GM12878 (cell line): Measurements from ENCODE around the gene MAST4. TPM values are rescaled to one million over a fixed set of nuclear protein-coding genes. Genes with fewer than 3 reads are reported as not detected.

ENCODE experiments used
- ATAC-seq: fragments of 200-7000 bp; cut with Tn5 transposase; 3 replicates; pipeline ENCODE4 v1.9.1; 2020; ENCODE audit warnings: mild to moderate bottlenecking, moderate library complexity
- BruUV-seq: library from RNA; stranded (reverse); fragments of 400-500 nt; replicated peaks from 2 replicates; lab custom pipeline; 2021; lab: Mats Ljungman, UMichigan
- CTCF ChIA-PET: fragments of 300-600 bp; sonication (Branson Sonifier 250); formaldehyde crosslinking; extraction: SDS; loops from one replicate; lab custom pipeline; 2021; ENCODE audit warnings: inconsistent platforms; lab: Yijun Ruan, JAX
- POLR2A ChIA-PET: fragments of 350-600 bp; formaldehyde crosslinking; extraction: SDS; loops from one replicate; lab custom pipeline; 2021; ENCODE audit warnings: inconsistent platforms; lab: Charles Lee
- RAD21 ChIA-PET: fragments of 300-600 bp; sonication (Branson Sonifier 250); formaldehyde crosslinking; loops from one replicate; lab custom pipeline; 2023; ENCODE audit warnings: antibody characterized with exemption; ENCODE audit not compliant: unreplicated experiment; lab: Charles Lee
- SMC1A ChIA-PET: fragments of 300-600 bp; sonication (Branson Sonifier 250); formaldehyde crosslinking; loops from one replicate; lab custom pipeline; 2023; ENCODE audit not compliant: unreplicated experiment, uncharacterized antibody; lab: Charles Lee
- DNase-seq: peaks from one replicate; pipeline ENCODE4 v3.0.0-alpha.2; 2011; ENCODE audit warnings: low read depth, low spot score
- FAIRE-seq: peaks from 3 replicates; lab custom pipeline; 2011; peaks lifted over from hg19 to GRCh38; lab: Jason Lieb, UNC
- H2AFZ ChIP-seq: 2 replicates; pipeline ENCODE4 v1.6.0; 2011; ENCODE audit warnings: low read depth, low read length, control low read depth; ENCODE audit not compliant: control insufficient read depth
- H3K27ac ChIP-seq: 2 replicates; pipeline ENCODE4 v1.5.1; 2011; ENCODE audit warnings: control low read depth; ENCODE audit not compliant: control insufficient read depth, insufficient read depth
- H3K27me3 ChIP-seq, 2 experiments: replicated peaks in 1 of 2; 2 replicates each; pipeline versions ENCODE4 v1.6.0 to v1.6.1; 2011; ENCODE audit warnings: low read length in 1 of 2; ENCODE audit not compliant: control insufficient read depth in 2 of 2, insufficient read depth in 2 of 2
- H3K36me3 ChIP-seq, 2 experiments: 2 replicates each; pipeline ENCODE4 v1.5.1; 2011; ENCODE audit warnings: low read length in 1 of 2; ENCODE audit not compliant: control insufficient read depth in 2 of 2, insufficient read depth in 2 of 2
- H3K4me1 ChIP-seq: 2 replicates; pipeline ENCODE4 v1.6.1; 2011; ENCODE audit warnings: mild to moderate bottlenecking, low read length, moderate library complexity, mixed read lengths; ENCODE audit not compliant: control insufficient read depth, insufficient read depth
- H3K4me2 ChIP-seq: 2 replicates; pipeline ENCODE4 v1.6.0; 2011; ENCODE audit warnings: control low read depth; ENCODE audit not compliant: control insufficient read depth, insufficient read depth
- H3K4me3 ChIP-seq: fragments of 200-600 bp; sonication (generic); 2 replicates; pipeline ENCODE4 v1.5.1; 2016
- H3K79me2 ChIP-seq: 2 replicates; pipeline ENCODE4 v1.6.0; 2011; ENCODE audit warnings: low read length; ENCODE audit not compliant: control insufficient read depth, insufficient read depth
- H3K9ac ChIP-seq: 2 replicates; pipeline ENCODE4 v1.8.0; 2011; ENCODE audit warnings: low read length, control low read depth, mixed read lengths; ENCODE audit not compliant: control insufficient read depth, insufficient read depth
- H3K9me3 ChIP-seq: replicated peaks from 3 replicates; pipeline ENCODE4 v1.5.1; 2011; ENCODE audit warnings: mild to moderate bottlenecking, low read length; ENCODE audit not compliant: control insufficient read depth, insufficient read depth
- H4K20me1 ChIP-seq: 2 replicates; pipeline ENCODE4 v1.6.0; 2011; ENCODE audit not compliant: control insufficient read depth, insufficient read depth
- CEBPB ChIP-seq, 2 experiments: fragments of 150-350 bp in 1 of 2; IDR thresholded peaks; 2 replicates each; pipeline ENCODE4 v1.6.1; 2012 to 2014; ENCODE audit warnings: low read depth in 2 of 2, low read length in 2 of 2, borderline replicate concordance in 1 of 2, inconsistent platforms in 1 of 2
- ETV6 ChIP-seq, 2 experiments: fragments of 450-650 bp in 1 of 2; IDR thresholded peaks in 1 of 2; conservative IDR thresholded peaks in 1 of 2; 2 replicates each; pipeline ENCODE4 v1.6.1; 2014; ENCODE audit warnings: antibody characterized with exemption in 1 of 2, borderline replicate concordance in 1 of 2, low read depth in 1 of 2, mild to moderate bottlenecking in 1 of 2, moderate library complexity in 1 of 2
- FOS ChIP-seq: IDR thresholded peaks from 3 replicates; pipeline ENCODE4 v1.6.1; 2011; ENCODE audit warnings: borderline replicate concordance; ENCODE audit not compliant: insufficient read length; ENCODE audit errors: extremely low read depth
- HDAC6 ChIP-seq: fragments of 200-600 bp; sonication (generic); IDR thresholded peaks from one replicate; pipeline ENCODE4 v1.8.0; 2017; ENCODE audit warnings: antibody characterized with exemption; ENCODE audit not compliant: unreplicated experiment
- LARP7 ChIP-seq: fragments of 450-650 bp; IDR thresholded peaks from 2 replicates; pipeline ENCODE4 v1.6.1; 2017; ENCODE audit warnings: mild to moderate bottlenecking
- MXI1 ChIP-seq: fragments of 150-350 bp; IDR thresholded peaks from 2 replicates; pipeline ENCODE4 v1.6.1; 2011; ENCODE audit warnings: low read depth, mild to moderate bottlenecking, inconsistent platforms, low read length, improper control_type of control experiment
- NFIC ChIP-seq: IDR thresholded peaks from 2 replicates; pipeline ENCODE4 v1.6.1; 2012; ENCODE audit warnings: low read depth, mild to moderate bottlenecking, inconsistent platforms, low read length, moderate library complexity
- NR2F1 ChIP-seq: fragments of 450-650 bp; conservative IDR thresholded peaks from 2 replicates; pipeline ENCODE4 v1.6.1; 2017; ENCODE audit warnings: mild to moderate bottlenecking
- RUNX3 ChIP-seq: IDR thresholded peaks from 2 replicates; pipeline ENCODE4 v1.6.1; 2012; ENCODE audit warnings: low read length, inconsistent platforms
- TARDBP ChIP-seq: IDR thresholded peaks from 2 replicates; pipeline ENCODE4 v1.6.1; 2016; ENCODE audit warnings: borderline replicate concordance
- TBL1XR1 ChIP-seq: IDR thresholded peaks from 2 replicates; pipeline ENCODE4 v1.6.1; 2012; ENCODE audit warnings: low read depth, low read length, improper control_type of control experiment
- WGBS: methylation state at CpG from one replicate; pipeline ENCODE4 v1.1.6; 2016; ENCODE audit warnings: low lambda C conversion rate; ENCODE audit not compliant: insufficient replicate concordance, insufficient coverage; ENCODE audit errors: missing lambda C conversion rate; 5-methylcytosine and 5-hydroxymethylcytosine counted together
- in situ Hi-C: fragments of 300-500 bp; cut with MboI; formaldehyde crosslinking; loops from 9 replicates; pipeline ENCODE4 v1.14.3; 2018; ENCODE audit warnings: mixed read lengths
- intact Hi-C: fragments of 100-400 bp; cut with micrococcal nuclease; formaldehyde crosslinking; loops from one replicate; pipeline ENCODE4 v1.14.2; 2022; ENCODE audit not compliant: unreplicated experiment
- polyA plus RNA-seq, 11 experiments: library from polyadenylated mRNA; depleted of rRNA in 4 of 11; unstranded in 6 of 11; stranded (reverse) in 5 of 11; fragments of >200 nt; fragmentation: Nextera tagmentation in 4 of 11; fragmentation: Illumina TruSeq in 1 of 11; extraction: Ambion mirVana in 4 of 11; extraction: Trizol in 1 of 11; gene quantifications; 1 replicate in 1 of 11; 2 replicates in 10 of 11; pipeline versions ENCODE4 v1.2.1 to v1.2.3, GENCODE V29; 2011 to 2016; ENCODE audit warnings: inconsistent platforms in 2 of 11, missing spikeins in 2 of 11, low read depth in 1 of 11
- total RNA-seq, 4 experiments: library from RNA; depleted of rRNA in 3 of 4; stranded (reverse); fragments of >200 nt in 3 of 4; fragmentation: Illumina TruSeq in 1 of 4; extraction: Trizol in 1 of 4; gene quantifications; 2 replicates each; pipeline versions ENCODE4 v1.2.1 to v1.2.3, GENCODE V29; 2013 to 2021
- TF ChIP-seq, protein P1 (sequence below): IDR thresholded peaks from 2 replicates; pipeline ENCODE4 v1.6.1; 2011; ENCODE audit warnings: borderline replicate concordance, low read depth, mild to moderate bottlenecking, moderate library complexity, mixed read lengths, low read length; ENCODE audit not compliant: insufficient read depth; ENCODE audit errors: extremely low read length
- TF ChIP-seq, protein P2 (sequence below): fragments of 450-650 bp; IDR thresholded peaks from 2 replicates; pipeline ENCODE4 v1.6.1; 2016; ENCODE audit warnings: mild to moderate bottlenecking
- TF ChIP-seq, protein P3 (sequence below): fragments of 450-650 bp; IDR thresholded peaks from 2 replicates; pipeline ENCODE4 v1.6.1; 2017; ENCODE audit warnings: mild to moderate bottlenecking
- TF ChIP-seq, protein P4 (sequence below): fragments of 150-350 bp; IDR thresholded peaks from 2 replicates; pipeline ENCODE4 v1.6.1; 2016; ENCODE audit warnings: low read depth, low read length

MAST4 gene
- total and polyA plus RNA-seq, 10 of the 15 experiments (the other 5 are each of a cell fraction or from before 2014, with no cell fraction given), result 0.02 to 1.6 (median 0.29) TPM; not detected in 1

DNA sequence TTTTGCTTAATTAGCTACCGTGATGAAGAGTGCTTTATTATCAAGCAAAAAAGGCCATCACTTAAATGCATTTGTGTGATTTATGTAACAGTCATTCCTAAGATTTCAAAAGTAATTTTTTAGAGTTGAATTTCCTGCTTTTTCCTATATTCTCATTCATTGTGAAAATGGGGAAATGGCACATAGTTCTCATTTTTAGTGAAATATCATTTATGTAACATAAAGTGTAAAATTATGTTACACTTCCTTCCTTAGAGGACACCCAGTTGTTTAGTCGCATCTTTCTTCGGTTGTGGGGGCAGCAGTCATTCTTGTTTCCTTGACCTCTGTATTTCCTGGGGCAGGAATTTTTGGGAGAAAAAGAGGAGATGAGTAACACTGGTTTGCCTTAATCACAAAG lies 142.8 kb downstream of the MAST4 start:
- in situ Hi-C loops (no loop called here), intact Hi-C loops (no loop called here)
- FAIRE-seq (no peak), DNase-seq (no peak), ATAC-seq (no peak)
- no peaks in the 10 kb centered on the region for H3K9me3 ChIP-seq
- H3K4me1 ChIP-seq, result no peaks in the 10 kb centered on the region
- no peak overlapping the region for H3K27ac ChIP-seq
- TF ChIP-seq HDAC6, result no peak
- TF ChIP-seq NR2F1, result no peak
- TF ChIP-seq CEBPB (IDR thresholded peaks at IDR 0.05; ENCODE audit: borderline replicate concordance in 1 of 2, low read depth in 2 of 2, low read length in 2 of 2), result no peak
- no peak for TF ChIP-seq MXI1
- TF ChIP-seq FOS, result no peak
- TF ChIP-seq LARP7, result no peak
- TF ChIP-seq, protein P1, sequence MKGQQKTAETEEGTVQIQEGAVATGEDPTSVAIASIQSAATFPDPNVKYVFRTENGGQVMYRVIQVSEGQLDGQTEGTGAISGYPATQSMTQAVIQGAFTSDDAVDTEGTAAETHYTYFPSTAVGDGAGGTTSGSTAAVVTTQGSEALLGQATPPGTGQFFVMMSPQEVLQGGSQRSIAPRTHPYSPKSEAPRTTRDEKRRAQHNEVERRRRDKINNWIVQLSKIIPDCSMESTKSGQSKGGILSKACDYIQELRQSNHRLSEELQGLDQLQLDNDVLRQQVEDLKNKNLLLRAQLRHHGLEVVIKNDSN, result no peak
- no peak for TF ChIP-seq TBL1XR1
- TF ChIP-seq TARDBP, result no peak
- no peak for TF ChIP-seq RUNX3
- TF ChIP-seq ETV6 (conservative IDR thresholded peaks at IDR 0.05 in 1 of 2, IDR thresholded peaks at IDR 0.05 in 1 of 2; ENCODE audit: borderline replicate concordance in 1 of 2, low read depth in 1 of 2), result no peak
- TF ChIP-seq, protein P2, sequence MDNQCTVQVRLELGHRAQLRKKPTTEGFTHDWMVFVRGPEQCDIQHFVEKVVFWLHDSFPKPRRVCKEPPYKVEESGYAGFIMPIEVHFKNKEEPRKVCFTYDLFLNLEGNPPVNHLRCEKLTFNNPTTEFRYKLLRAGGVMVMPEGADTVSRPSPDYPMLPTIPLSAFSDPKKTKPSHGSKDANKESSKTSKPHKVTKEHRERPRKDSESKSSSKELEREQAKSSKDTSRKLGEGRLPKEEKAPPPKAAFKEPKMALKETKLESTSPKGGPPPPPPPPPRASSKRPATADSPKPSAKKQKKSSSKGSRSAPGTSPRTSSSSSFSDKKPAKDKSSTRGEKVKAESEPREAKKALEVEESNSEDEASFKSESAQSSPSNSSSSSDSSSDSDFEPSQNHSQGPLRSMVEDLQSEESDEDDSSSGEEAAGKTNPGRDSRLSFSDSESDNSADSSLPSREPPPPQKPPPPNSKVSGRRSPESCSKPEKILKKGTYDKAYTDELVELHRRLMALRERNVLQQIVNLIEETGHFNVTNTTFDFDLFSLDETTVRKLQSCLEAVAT, result no peak
- TF ChIP-seq, protein P3, sequence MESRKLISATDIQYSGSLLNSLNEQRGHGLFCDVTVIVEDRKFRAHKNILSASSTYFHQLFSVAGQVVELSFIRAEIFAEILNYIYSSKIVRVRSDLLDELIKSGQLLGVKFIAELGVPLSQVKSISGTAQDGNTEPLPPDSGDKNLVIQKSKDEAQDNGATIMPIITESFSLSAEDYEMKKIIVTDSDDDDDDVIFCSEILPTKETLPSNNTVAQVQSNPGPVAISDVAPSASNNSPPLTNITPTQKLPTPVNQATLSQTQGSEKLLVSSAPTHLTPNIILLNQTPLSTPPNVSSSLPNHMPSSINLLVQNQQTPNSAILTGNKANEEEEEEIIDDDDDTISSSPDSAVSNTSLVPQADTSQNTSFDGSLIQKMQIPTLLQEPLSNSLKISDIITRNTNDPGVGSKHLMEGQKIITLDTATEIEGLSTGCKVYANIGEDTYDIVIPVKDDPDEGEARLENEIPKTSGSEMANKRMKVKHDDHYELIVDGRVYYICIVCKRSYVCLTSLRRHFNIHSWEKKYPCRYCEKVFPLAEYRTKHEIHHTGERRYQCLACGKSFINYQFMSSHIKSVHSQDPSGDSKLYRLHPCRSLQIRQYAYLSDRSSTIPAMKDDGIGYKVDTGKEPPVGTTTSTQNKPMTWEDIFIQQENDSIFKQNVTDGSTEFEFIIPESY, result no peak
- no peak for TF ChIP-seq NFIC
- TF ChIP-seq, protein P4, sequence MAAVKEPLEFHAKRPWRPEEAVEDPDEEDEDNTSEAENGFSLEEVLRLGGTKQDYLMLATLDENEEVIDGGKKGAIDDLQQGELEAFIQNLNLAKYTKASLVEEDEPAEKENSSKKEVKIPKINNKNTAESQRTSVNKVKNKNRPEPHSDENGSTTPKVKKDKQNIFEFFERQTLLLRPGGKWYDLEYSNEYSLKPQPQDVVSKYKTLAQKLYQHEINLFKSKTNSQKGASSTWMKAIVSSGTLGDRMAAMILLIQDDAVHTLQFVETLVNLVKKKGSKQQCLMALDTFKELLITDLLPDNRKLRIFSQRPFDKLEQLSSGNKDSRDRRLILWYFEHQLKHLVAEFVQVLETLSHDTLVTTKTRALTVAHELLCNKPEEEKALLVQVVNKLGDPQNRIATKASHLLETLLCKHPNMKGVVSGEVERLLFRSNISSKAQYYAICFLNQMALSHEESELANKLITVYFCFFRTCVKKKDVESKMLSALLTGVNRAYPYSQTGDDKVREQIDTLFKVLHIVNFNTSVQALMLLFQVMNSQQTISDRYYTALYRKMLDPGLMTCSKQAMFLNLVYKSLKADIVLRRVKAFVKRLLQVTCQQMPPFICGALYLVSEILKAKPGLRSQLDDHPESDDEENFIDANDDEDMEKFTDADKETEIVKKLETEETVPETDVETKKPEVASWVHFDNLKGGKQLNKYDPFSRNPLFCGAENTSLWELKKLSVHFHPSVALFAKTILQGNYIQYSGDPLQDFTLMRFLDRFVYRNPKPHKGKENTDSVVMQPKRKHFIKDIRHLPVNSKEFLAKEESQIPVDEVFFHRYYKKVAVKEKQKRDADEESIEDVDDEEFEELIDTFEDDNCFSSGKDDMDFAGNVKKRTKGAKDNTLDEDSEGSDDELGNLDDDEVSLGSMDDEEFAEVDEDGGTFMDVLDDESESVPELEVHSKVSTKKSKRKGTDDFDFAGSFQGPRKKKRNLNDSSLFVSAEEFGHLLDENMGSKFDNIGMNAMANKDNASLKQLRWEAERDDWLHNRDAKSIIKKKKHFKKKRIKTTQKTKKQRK, result no peak
- RAD21 ChIA-PET, result no interaction called here
- CTCF ChIA-PET, result no interaction called here
- 65% methylated on average over 3 of the region's 3 CpGs for WGBS
- no peak overlapping the region for H3K4me3 ChIP-seq
- SMC1A ChIA-PET, result interaction anchor here (0.6 kb wide), 1 partner anchor 230 kb away, joined by 3 read pairs; no protein-coding TSS in a partner anchor
- no peaks in the 10 kb centered on the region for H3K79me2 ChIP-seq
- no peaks in the 10 kb centered on the region; a peak in 1 of 4 replicates for H3K27me3 ChIP-seq
- POLR2A ChIA-PET, result interaction anchor here (0.7 kb wide), 1 partner anchor 20 kb away, joined by 3 read pairs; no protein-coding TSS in a partner anchor
- H3K4me2 ChIP-seq, result no peak overlapping the region
- no peaks in the 10 kb centered on the region for H4K20me1 ChIP-seq
- no peak overlapping the region for H2AFZ ChIP-seq
- BruUV-seq, result no TSS peak
- H3K36me3 ChIP-seq, result no peaks in the 10 kb centered on the region
- H3K9ac ChIP-seq, result no peak overlapping the region
